Activated naive CD8-positive, alpha-beta T cell treated with anti-CD3 and anti-CD28 coated beads, Interleukin-2, amount 50 U/mL, for 24 hours (primary cell): ENCODE measurements around the gene DEFB118.
"Not testable (repeated sequence)": the region's sequence is repeated elsewhere in the genome, so short reads cannot be mapped to it uniquely, and the experiment has no call there.

Source experiments
- ATAC-seq: fragments of 150-1000 bp; cut with Tn5 transposase; one replicate; pipeline ENCODE4 v1.10.0; 2021
- DNase-seq: peaks from one replicate; pipeline ENCODE4 v3.0.0; 2021
- H3K27ac Mint-ChIP-seq: one replicate; pipeline ENCODE4 v1.8.0; 2021; ENCODE audit warnings: mild to moderate bottlenecking, mixed read lengths
- H3K27me3 Mint-ChIP-seq: one replicate; pipeline ENCODE4 v1.8.0; 2021; ENCODE audit warnings: mixed read lengths
- H3K36me3 Mint-ChIP-seq: one replicate; pipeline ENCODE4 v1.8.0; 2021; ENCODE audit warnings: low read depth, mixed read lengths
- H3K4me1 Mint-ChIP-seq: one replicate; pipeline ENCODE4 v1.8.0; 2021; ENCODE audit warnings: mixed read lengths
- H3K4me3 Mint-ChIP-seq: one replicate; pipeline ENCODE4 v1.8.0; 2021; ENCODE audit warnings: mild to moderate bottlenecking, moderate library complexity, mixed read lengths
- H3K9me3 Mint-ChIP-seq: one replicate; pipeline ENCODE4 v1.8.0; 2021; ENCODE audit warnings: mixed read lengths

The DEFB118 gene

DNA sequence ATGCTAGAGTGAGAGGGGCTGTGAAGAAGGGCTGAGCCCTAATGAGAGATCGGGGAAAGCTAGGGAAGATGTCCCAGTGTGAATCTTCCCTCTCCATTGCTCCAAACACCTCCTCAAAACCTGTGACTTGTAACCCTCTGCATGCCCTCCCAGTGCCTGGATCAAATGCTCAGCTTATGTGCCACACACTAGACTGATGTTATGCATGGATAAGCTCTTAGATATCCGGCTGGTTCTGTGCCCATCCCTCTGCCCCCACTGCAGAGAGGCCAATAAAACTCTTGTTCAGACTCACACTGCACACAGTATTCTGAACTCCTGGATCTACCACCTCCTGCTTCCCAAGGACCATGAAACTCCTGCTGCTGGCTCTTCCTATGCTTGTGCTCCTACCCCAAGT lies at the start of gene DEFB118:
Gene DEFB118, plus strand, starts transcription at position 301 of the 400 bp plus-strand sequence. Its CDS starts 50 bp downstream, at position 351.
- Mint-ChIP-seq H3K27ac (no peak within 1 kb of the TSS), H3K4me3 (no peak within 1 kb of the TSS), H3K36me3 (no peaks in the 10 kb centered on the region), H3K4me1 (no peaks in the 10 kb centered on the region), H3K27me3 (no peaks in the 10 kb centered on the region), H3K9me3 (peaks cover 10% of the 10 kb centered on the region)
- ATAC-seq (no peak), DNase-seq (no peak)

DNA sequence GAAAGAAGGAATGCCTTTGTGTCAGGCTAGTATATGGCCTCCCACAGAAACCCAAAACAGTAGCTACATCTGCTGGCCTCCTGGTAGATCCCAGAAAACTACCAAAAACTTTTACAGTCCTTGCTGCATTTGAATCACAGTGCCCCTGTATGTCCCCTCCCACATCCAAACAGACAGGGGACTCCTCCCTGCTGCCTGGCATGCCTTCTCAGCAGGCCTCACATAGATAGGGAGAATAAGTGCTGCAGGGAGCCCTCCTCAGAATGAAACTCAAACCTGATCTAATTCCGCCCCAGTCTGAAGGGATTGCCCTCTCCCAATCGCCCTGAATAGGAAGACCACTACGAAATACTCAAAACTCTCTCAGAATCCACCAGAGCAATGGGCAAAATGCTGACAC lies 45.9 kb upstream of the DEFB118 start:
- Mint-ChIP-seq H3K36me3 (no peaks in the 10 kb centered on the region), H3K27me3 (no peaks in the 10 kb centered on the region), H3K9me3 (peaks cover 22% of the 10 kb centered on the region), H3K4me1 (no peaks in the 10 kb centered on the region), H3K4me3 (no peak overlapping the region), H3K27ac (no peak overlapping the region)
- ATAC-seq (no peak), DNase-seq (no peak)

DNA sequence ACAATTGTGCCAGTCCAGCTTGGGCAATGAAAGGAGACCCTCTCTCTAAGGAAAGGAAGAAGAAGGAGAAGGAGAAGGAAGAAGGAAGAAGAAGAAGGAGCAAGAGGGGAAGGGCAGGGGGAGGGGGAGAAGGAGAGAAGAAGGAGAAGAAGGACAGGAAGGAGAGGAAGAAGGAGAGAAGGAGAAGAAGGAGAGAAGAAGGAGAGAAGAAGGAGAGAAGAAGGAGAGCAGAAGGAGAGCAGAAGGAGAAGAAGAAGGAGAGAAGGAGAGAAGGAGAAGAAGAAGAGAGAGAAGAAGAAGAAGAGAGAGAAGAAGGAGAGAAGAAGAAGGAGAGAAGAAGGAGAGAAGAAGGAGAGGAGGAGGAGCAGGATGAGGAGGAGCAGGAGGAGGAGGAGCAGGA lies 37.5 kb upstream of the DEFB118 start:
- Mint-ChIP-seq H3K27ac (no peak overlapping the region), H3K4me1 (no peaks in the 10 kb centered on the region), H3K36me3 (no peaks in the 10 kb centered on the region), H3K4me3 (no peak overlapping the region), H3K27me3 (peaks cover 2% of the 10 kb centered on the region), H3K9me3 (peaks cover 12% of the 10 kb centered on the region)
- no peak for DNase-seq
- ATAC-seq: no peak

DNA sequence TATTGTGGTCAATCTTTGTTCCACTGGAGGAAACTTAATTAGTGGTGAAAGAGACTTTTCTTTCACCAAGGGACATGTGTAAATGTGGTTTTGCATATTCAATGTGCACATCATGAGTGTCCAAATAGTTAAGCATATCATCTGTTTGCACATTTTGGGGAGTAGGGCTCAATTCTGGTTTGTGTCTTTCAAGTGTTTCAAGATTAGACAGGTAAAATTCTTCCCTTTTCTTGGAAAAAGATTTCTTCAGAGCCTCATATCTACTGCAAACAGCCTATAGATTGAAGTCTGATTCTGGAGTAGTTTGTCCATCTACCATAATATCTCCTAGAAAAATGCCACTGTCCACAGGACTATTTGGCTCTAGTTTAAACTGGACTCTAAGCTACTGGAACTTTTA lies 26.9 kb upstream of the DEFB118 start:
- Mint-ChIP-seq H3K9me3 (no peaks in the 10 kb centered on the region), H3K4me1 (no peaks in the 10 kb centered on the region), H3K4me3 (no peak overlapping the region), H3K27me3 (no peaks in the 10 kb centered on the region), H3K36me3 (no peaks in the 10 kb centered on the region), H3K27ac (no peak overlapping the region)
- ATAC-seq: no peak
- DNase-seq: no peak

- Mint-ChIP-seq H3K4me1 (no peaks in the 10 kb centered on the region), H3K27ac (no peak overlapping the region), H3K4me3 (no peak overlapping the region), H3K9me3 (no peaks in the 10 kb centered on the region), H3K36me3 (no peaks in the 10 kb centered on the region), H3K27me3 (no peaks in the 10 kb centered on the region)
- no peak for DNase-seq
- ATAC-seq: no peak
These were observed 12.4 kb upstream of the DEFB118 start for GRCh38 chr20:31355981-31356380.

- no peak overlapping the region for H3K27ac Mint-ChIP-seq
- H3K36me3 Mint-ChIP-seq: no peaks in the 10 kb centered on the region
- H3K4me1 Mint-ChIP-seq: no peaks in the 10 kb centered on the region
- no peak for DNase-seq
- no peaks in the 10 kb centered on the region for H3K27me3 Mint-ChIP-seq
- peaks cover 10% of the 10 kb centered on the region for H3K9me3 Mint-ChIP-seq
- no peak for ATAC-seq
- no peak overlapping the region for H3K4me3 Mint-ChIP-seq
These were observed 5.1 kb upstream of the DEFB118 start for GRCh38 chr20:31363295-31363694.

- not testable (repeated sequence) for H3K4me3 Mint-ChIP-seq, H3K36me3 Mint-ChIP-seq, ATAC-seq, DNase-seq, H3K27me3 Mint-ChIP-seq, H3K27ac Mint-ChIP-seq, H3K9me3 Mint-ChIP-seq, H3K4me1 Mint-ChIP-seq
These were observed 4.1 kb upstream of the DEFB118 start for GRCh38 chr20:31364272-31364671.

DNA sequence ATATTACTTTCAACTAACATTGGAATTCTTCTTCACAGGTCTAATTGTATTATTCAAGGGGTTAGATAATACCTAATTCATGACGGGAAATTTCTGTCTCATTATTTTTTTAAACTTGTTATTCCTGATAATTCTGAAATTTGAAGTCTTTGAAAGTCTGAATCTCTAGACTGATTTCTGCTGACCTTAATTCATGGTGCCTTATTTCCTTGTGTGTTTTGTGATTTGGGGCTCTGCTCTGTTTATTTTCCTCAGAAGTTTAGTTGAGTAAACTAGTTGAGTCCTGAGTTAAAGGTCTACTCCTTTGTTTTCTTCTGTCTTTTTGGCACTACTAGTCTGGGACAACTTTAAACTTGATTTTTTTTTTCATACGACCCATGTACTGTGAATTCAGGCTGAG lies 5.9 kb downstream of the DEFB118 start:
- H3K4me3 Mint-ChIP-seq: no peak overlapping the region
- DNase-seq (no peak), ATAC-seq (no peak)
- H3K36me3 Mint-ChIP-seq: no peaks in the 10 kb centered on the region
- no peaks in the 10 kb centered on the region for H3K4me1 Mint-ChIP-seq
- no peaks in the 10 kb centered on the region for H3K27me3 Mint-ChIP-seq
- no peak overlapping the region for H3K27ac Mint-ChIP-seq
- peaks cover 6% of the 10 kb centered on the region for H3K9me3 Mint-ChIP-seq

- no peak for DNase-seq
- Mint-ChIP-seq H3K36me3 (no peaks in the 10 kb centered on the region), H3K4me1 (no peaks in the 10 kb centered on the region), H3K27ac (no peak within 1 kb of the TSS), H3K4me3 (no peak within 1 kb of the TSS), H3K27me3 (peaks cover 3% of the 10 kb centered on the region), H3K9me3 (no peaks in the 10 kb centered on the region)
- no peak for ATAC-seq
These were observed 22.1 kb downstream of the DEFB118 start, which contains the start of gene DEFB119 for GRCh38 chr20:31390490-31390889. Gene DEFB119 (minus strand): TSS chr20:31390590. CDS start chr20:31390483, 107 bp downstream.

DNA sequence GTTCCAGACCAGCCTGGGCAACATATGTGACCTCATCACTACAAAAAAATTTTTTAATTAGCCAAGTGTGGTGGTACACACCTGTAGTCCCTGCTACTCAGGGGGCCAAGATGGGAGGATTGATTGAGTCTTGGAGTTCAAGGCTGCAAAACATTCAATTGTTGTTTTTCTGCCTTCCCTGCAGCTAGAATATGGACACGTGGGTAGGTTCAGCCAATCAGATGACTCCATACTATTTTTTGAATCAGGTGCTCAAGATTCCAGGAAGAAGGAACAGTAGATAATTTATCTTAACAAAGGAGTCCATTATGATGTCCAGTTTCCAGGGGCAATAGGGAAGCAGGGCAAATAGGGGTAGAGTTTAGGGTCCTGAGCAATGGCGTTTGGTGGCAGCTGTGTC lies 24.4 kb downstream of the DEFB118 start:
- Mint-ChIP-seq H3K27ac (no peak overlapping the region), H3K4me3 (no peak overlapping the region), H3K4me1 (no peaks in the 10 kb centered on the region), H3K27me3 (peaks cover 5% of the 10 kb centered on the region), H3K9me3 (no peaks in the 10 kb centered on the region), H3K36me3 (no peaks in the 10 kb centered on the region)
- DNase-seq (no peak), ATAC-seq (no peak)

- Mint-ChIP-seq H3K4me3 (no peak overlapping the region), H3K4me1 (no peaks in the 10 kb centered on the region), H3K36me3 (no peaks in the 10 kb centered on the region), H3K27ac (no peak overlapping the region), H3K9me3 (no peaks in the 10 kb centered on the region), H3K27me3 (peaks cover 8% of the 10 kb centered on the region)
- DNase-seq (no peak), ATAC-seq (no peak)
These were observed 26.5 kb downstream of the DEFB118 start for GRCh38 chr20:31394900-31395299.

DNA sequence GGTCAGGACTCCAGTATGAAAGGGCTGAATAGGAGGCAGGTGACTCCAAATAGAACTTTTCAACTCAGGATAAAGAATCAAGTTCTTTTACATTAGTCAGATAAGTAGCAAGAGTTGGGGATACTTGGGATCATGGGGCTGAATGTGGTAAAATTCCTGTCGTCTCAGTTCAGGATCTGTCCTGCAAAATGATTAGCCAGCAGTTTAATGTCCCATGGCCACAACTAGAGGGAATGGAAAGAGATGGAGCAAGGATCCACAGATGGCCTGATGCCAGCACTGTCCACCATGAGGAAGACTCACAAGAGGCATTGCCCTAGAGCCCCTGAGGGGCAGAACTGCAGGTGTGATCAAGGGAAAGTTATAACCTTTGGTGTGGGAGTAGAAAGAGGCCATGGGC lies 35.5 kb downstream of the DEFB118 start:
- ATAC-seq: no peak
- Mint-ChIP-seq H3K27me3 (peaks cover 4% of the 10 kb centered on the region), H3K27ac (no peak overlapping the region), H3K4me1 (no peaks in the 10 kb centered on the region), H3K4me3 (no peak overlapping the region), H3K36me3 (no peaks in the 10 kb centered on the region), H3K9me3 (no peaks in the 10 kb centered on the region)
- no peak for DNase-seq

DNA sequence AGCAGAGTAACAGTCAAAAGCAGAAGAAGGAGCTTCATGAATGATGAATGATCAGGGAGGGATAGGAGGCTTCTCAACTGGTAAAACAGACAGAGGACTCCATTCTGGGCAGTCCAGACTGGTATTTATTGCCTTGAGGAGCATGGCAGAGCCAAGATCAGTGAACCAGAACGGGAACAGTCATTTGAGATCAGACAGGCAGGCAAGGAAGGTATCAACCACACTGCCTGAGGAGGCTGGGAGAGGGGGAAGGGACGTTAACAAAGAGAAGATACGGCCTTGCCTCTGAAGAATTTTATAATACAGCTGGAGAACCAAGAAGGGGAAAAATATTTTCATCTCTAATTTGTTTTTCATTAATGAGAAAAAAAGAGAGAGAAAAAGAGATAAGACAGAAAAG lies 37.7 kb downstream of the DEFB118 start, which contains the start of gene DEFB121:
Gene DEFB121, minus strand, starts transcription at position 101 of the 400 bp plus-strand sequence. Its CDS starts 63 bp downstream, at position 38.
- H3K9me3 Mint-ChIP-seq: no peaks in the 10 kb centered on the region
- no peak for ATAC-seq
- no peak within 1 kb of the TSS for H3K4me3 Mint-ChIP-seq
- no peaks in the 10 kb centered on the region for H3K4me1 Mint-ChIP-seq
- DNase-seq: no peak
- no peak within 1 kb of the TSS for H3K27ac Mint-ChIP-seq
- H3K36me3 Mint-ChIP-seq: no peaks in the 10 kb centered on the region
- no peaks in the 10 kb centered on the region for H3K27me3 Mint-ChIP-seq

GRCh38 chr20:31410011-31410410 lies 41.6 kb downstream of the DEFB118 start:
- H3K4me3 Mint-ChIP-seq: no peak overlapping the region
- no peak for ATAC-seq
- DNase-seq: no peak
- no peak overlapping the region for H3K27ac Mint-ChIP-seq
- no peaks in the 10 kb centered on the region for H3K27me3 Mint-ChIP-seq
- no peaks in the 10 kb centered on the region for H3K36me3 Mint-ChIP-seq
- H3K4me1 Mint-ChIP-seq: no peaks in the 10 kb centered on the region
- no peaks in the 10 kb centered on the region for H3K9me3 Mint-ChIP-seq

DNA sequence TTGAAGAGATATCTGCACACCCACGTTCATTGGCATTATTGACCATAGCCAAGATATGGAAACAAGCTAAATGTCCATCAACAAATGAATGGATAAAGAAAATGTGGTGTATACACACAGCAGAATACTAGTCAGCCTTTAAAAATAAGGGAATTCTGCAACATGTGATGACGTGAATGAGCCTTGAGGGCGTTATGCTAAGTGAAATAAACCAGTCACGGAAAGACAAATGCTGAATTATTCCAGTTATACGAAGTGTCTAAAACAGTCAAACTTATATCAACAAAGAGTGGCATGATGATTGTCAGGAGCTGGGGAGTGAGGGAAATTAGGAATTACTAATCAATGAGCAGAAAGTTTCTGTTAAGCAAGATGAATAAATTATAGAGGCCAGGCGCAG lies 46.0 kb downstream of the DEFB118 start:
- DNase-seq: no peak
- Mint-ChIP-seq H3K36me3 (no peaks in the 10 kb centered on the region), H3K4me3 (no peak overlapping the region), H3K27ac (no peak overlapping the region), H3K9me3 (no peaks in the 10 kb centered on the region), H3K4me1 (no peaks in the 10 kb centered on the region), H3K27me3 (peaks cover 7% of the 10 kb centered on the region)
- ATAC-seq: no peak

DNA sequence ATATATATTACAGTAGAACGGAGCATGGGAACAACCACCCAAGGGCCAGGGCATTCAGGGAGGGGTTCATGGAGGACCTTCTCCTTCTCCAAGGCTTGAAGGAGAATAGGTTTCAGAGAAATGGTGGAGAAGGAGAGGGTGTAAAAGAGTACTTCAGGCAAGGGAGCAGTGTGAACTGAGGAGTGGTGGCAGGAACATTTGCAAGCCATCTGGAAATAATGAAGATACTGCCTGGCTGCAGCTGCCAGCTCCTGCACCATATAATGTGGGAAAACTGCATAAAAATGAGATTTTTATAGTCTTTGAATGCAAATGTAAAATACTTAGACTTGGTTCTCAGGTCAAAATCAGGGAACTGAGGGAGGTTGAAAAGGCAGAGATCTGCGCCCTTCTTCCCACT lies 47.3 kb downstream of the DEFB118 start:
- Mint-ChIP-seq H3K4me3 (no peak overlapping the region), H3K27me3 (peaks cover 7% of the 10 kb centered on the region), H3K36me3 (no peaks in the 10 kb centered on the region), H3K9me3 (no peaks in the 10 kb centered on the region), H3K27ac (no peak overlapping the region), H3K4me1 (no peaks in the 10 kb centered on the region)
- DNase-seq (no peak), ATAC-seq (no peak)
